K562 (cell line): ENCODE measurements around the gene UBE3D. TPM values are rescaled to one million over a fixed set of nuclear protein-coding genes. Genes with fewer than 3 reads are reported as not detected.
A peak's percentile ranks its signal among the peaks of the same experiment; 100 is the strongest.

Experiments used
- ATAC-seq: fragments of 200-7000 bp; cut with Tn5 transposase; 3 replicates; pipeline ENCODE4 v1.9.1; 2020; ENCODE audit warnings: moderate library complexity
- BruUV-seq: library from RNA; stranded (reverse); fragments of 400-500 nt; replicated peaks from 2 replicates; lab custom pipeline; 2021; lab: Mats Ljungman, UMichigan
- CTCF ChIA-PET: fragments of 300-600 bp; formaldehyde crosslinking; extraction: SDS; loops from one replicate; lab custom pipeline; 2021; ENCODE audit warnings: low intra/inter-chr PET ratio; lab: Yijun Ruan, JAX
- POLR2A ChIA-PET: fragments of 300-600, 350-650 bp; sonication (Branson Sonifier 250); formaldehyde crosslinking; extraction: SDS; loops from one replicate; lab custom pipeline; 2021; ENCODE audit warnings: antibody characterized with exemption, inconsistent platforms; lab: Yijun Ruan, JAX
- DNase-seq, 4 experiments: peaks; one replicate each; pipeline versions ENCODE4 v3.0.0 to v3.0.0-alpha.2; 2011 to 2018; ENCODE audit warnings: low spot score in 3 of 4, mixed read lengths in 3 of 4; ENCODE audit errors: extremely low read depth in 1 of 4
- FAIRE-seq: peaks from 2 replicates; lab custom pipeline; 2011; peaks lifted over from hg19 to GRCh38; lab: Jason Lieb, UNC
- H2AFZ ChIP-seq: 2 replicates; pipeline ENCODE4 v1.6.0; 2011; ENCODE audit warnings: low read depth, low read length, control low read depth, inconsistent platforms
- H3K27ac ChIP-seq: fragments of 200-600 bp; 3 replicates; pipeline ENCODE4 v1.8.0; 2011; ENCODE audit warnings: low read depth, mild to moderate bottlenecking, control low read depth, inconsistent platforms, low read length, moderate library complexity, mixed read lengths; ENCODE audit errors: extremely low read depth
- H3K27me3 ChIP-seq, 2 experiments: fragments of 300-600 bp in 1 of 2; 2 replicates in 1 of 2; 3 replicates in 1 of 2; pipeline versions ENCODE4 v1.6.0 to v1.8.0; 2011; ENCODE audit warnings: inconsistent platforms in 2 of 2, low read length in 2 of 2, mild to moderate bottlenecking in 1 of 2, mixed read lengths in 1 of 2, moderate library complexity in 1 of 2; ENCODE audit not compliant: control insufficient read depth in 2 of 2, insufficient read depth in 2 of 2
- H3K36me3 ChIP-seq: fragments of 300-600 bp; 3 replicates; pipeline ENCODE4 v1.8.0; 2011; ENCODE audit warnings: mild to moderate bottlenecking, low read length, inconsistent platforms; ENCODE audit not compliant: control insufficient read depth, insufficient read depth
- H3K4me1 ChIP-seq, 2 experiments: fragments of 200-600 bp in 1 of 2; replicated peaks in 1 of 2; 2 replicates in 1 of 2; 3 replicates in 1 of 2; pipeline versions ENCODE4 v1.5.1 to v1.8.0; 2011; ENCODE audit warnings: inconsistent platforms in 2 of 2, low read length in 2 of 2, mild to moderate bottlenecking in 1 of 2, mixed read lengths in 1 of 2, moderate library complexity in 1 of 2; ENCODE audit not compliant: control insufficient read depth in 2 of 2, insufficient read depth in 2 of 2
- H3K4me2 ChIP-seq: 2 replicates; pipeline ENCODE4 v1.6.1; 2011; ENCODE audit warnings: low read length, control low read depth, inconsistent platforms, mixed read lengths; ENCODE audit not compliant: insufficient read depth
- H3K4me3 ChIP-seq: fragments of 200-600 bp; sonication (generic), shearing (Covaris generic); 2 replicates; pipeline ENCODE4 v1.5.1; 2016; ENCODE audit warnings: control low read depth, inconsistent platforms
- H3K79me2 ChIP-seq: fragments of 200-600 bp; 3 replicates; pipeline ENCODE4 v1.8.0; 2011; ENCODE audit warnings: low read length, inconsistent platforms; ENCODE audit not compliant: control insufficient read depth, insufficient read depth
- H3K9ac ChIP-seq, 2 experiments: 2 replicates each; pipeline versions ENCODE4 v1.6.0 to v1.6.1; 2011; ENCODE audit warnings: low read depth in 2 of 2, low read length in 2 of 2, control low read depth in 1 of 2, inconsistent platforms in 1 of 2, mild to moderate bottlenecking in 1 of 2, mixed read lengths in 1 of 2; ENCODE audit not compliant: insufficient read depth in 1 of 2
- H3K9me1 ChIP-seq: one replicate; pipeline ENCODE4 v1.6.0; 2011; ENCODE audit warnings: inconsistent platforms, mild to moderate bottlenecking, low read length, moderate library complexity; ENCODE audit not compliant: control insufficient read depth, insufficient read depth
- H3K9me3 ChIP-seq: replicated peaks from 2 replicates; pipeline ENCODE4 v1.5.1; 2011; ENCODE audit warnings: low read depth, low read length, inconsistent platforms; ENCODE audit not compliant: control insufficient read depth, insufficient read depth
- H4K20me1 ChIP-seq: replicated peaks from 2 replicates; pipeline ENCODE4 v1.6.1; 2011; ENCODE audit warnings: low read length, inconsistent platforms, mixed read lengths; ENCODE audit not compliant: control insufficient read depth, insufficient read depth
- DPF2 ChIP-seq: fragments of 450-650 bp; IDR thresholded peaks from 2 replicates; pipeline ENCODE4 v1.6.1; 2016
- ZMIZ1 ChIP-seq, 2 experiments: fragments of 150-350 bp in 1 of 2; IDR thresholded peaks; 2 replicates each; pipeline ENCODE4 v1.6.1; 2012 to 2016; ENCODE audit warnings: low read depth in 2 of 2, low read length in 2 of 2, mild to moderate bottlenecking in 1 of 2, moderate library complexity in 1 of 2
- WGBS: fragments of 100-300 bp; shearing (Covaris generic); methylation state at CpG from one replicate; pipeline ENCODE4 v1.1.6; 2016; ENCODE audit warnings: low coverage, mixed read lengths; ENCODE audit not compliant: insufficient coverage; ENCODE audit errors: missing lambda C conversion rate; 5-methylcytosine and 5-hydroxymethylcytosine counted together
- in situ Hi-C: fragments of 300-500 bp; cut with MboI; formaldehyde crosslinking; loops from 4 replicates; pipeline ENCODE4 v1.15.0; 2018; ENCODE audit warnings: inconsistent platforms, mixed read lengths
- intact Hi-C: fragments of 100-400 bp; cut with micrococcal nuclease; formaldehyde crosslinking; loops from 2 replicates; pipeline ENCODE4 v1.14.2; 2022
- polyA plus RNA-seq, 8 experiments: library from polyadenylated mRNA; depleted of rRNA in 4 of 8; stranded (reverse) in 5 of 8; unstranded in 3 of 8; fragments of >200 nt; fragmentation: Nextera tagmentation in 2 of 8; fragmentation: Illumina TruSeq in 1 of 8; extraction: Ambion mirVana in 2 of 8; extraction: Trizol in 1 of 8; gene quantifications; 2 replicates each; pipeline versions ENCODE4 v1.2.1 to v1.2.3, GENCODE V29; 2011 to 2014; ENCODE audit warnings: inconsistent platforms in 1 of 8, missing spikeins in 1 of 8
- total RNA-seq, 7 experiments: library from RNA; depleted of rRNA in 6 of 7; stranded (reverse); fragments of >200 nt in 6 of 7; fragmentation: Illumina TruSeq in 2 of 7; extraction: Trizol in 2 of 7; gene quantifications; 2 replicates each; pipeline versions ENCODE4 v1.2.1 to v1.2.3, GENCODE V29; 2011 to 2021; ENCODE audit warnings: low replicate concordance in 1 of 7

UBE3D gene
- total and polyA plus RNA-seq, 9 of the 15 experiments (the other 6 are each of a cell fraction or from before 2014, with no cell fraction given), result 9.4 to 17.6 (median 11.9) TPM

- ATAC-seq (peak; percentile 55), DNase-seq (peak in 1 of 4 experiments; percentile 21)
- Histone ChIP-seq H4K20me1 (no peaks in the 10 kb centered on the region), H3K9ac (no peak overlapping the region; a peak in 1 of 4 replicates)
- BruUV-seq, result no TSS peak
- CTCF ChIA-PET, result no interaction called here
- TF ChIP-seq ZMIZ1 (IDR thresholded peaks at IDR 0.05; ENCODE audit: low read depth in 2 of 2, low read length in 2 of 2), result no peak
- peak; percentile 38; the same call in 1 of the 2 replicates for TF ChIP-seq DPF2
- TF ChIP-seq, all 486 proteins: peak for 1
- POLR2A ChIA-PET, result no interaction called here
- WGBS, result 81% methylated on average over 2 of the region's 2 CpGs
- Histone ChIP-seq H3K9me1 (no peaks in the 10 kb centered on the region), H3K9me3 (no peaks in the 10 kb centered on the region), H3K36me3 (0 out of 3 replicates have a peak, but pooled peaks cover 2% of the 10 kb centered on the region), H3K27me3 (no peaks in the 10 kb centered on the region), H3K4me1 (peaks cover 0 to 6% of the 10 kb centered on the region in 2 experiments; a peak in 2 of 5 replicates), H3K79me2 (no peaks in the 10 kb centered on the region), H3K4me3 (no peak overlapping the region), H2AFZ (0 out of 2 replicates have a peak overlapping the region, but pooled peaks have one; percentile 11), H3K4me2 (no peak overlapping the region), H3K27ac (no peak overlapping the region)
- intact Hi-C loops, result no loop called here
- in situ Hi-C loops, result no loop called here
- FAIRE-seq, result peak; percentile 68
Observed at GRCh38 chr6:82963191-82963925, 102.3 kb downstream of the UBE3D start.
